C1 segment of cervical spinal cord (tissue), 14 donors: ENCODE data around the gene CALCA.
"Not testable (repeated sequence)": the region's sequence is repeated elsewhere in the genome, so short reads cannot be mapped to it uniquely, and the experiment has no call there.

Source experiments
- DNase-seq, 14 donors: peaks; one replicate each; lab custom pipeline; 2025; lab: John Stamatoyannopoulos, UW

CALCA gene

GRCh38 chr11:14971865-14972580 lies at the start of gene CALCA:
Gene CALCA, minus strand, starts transcription at chr11:14972351. Its CDS starts 1,159 bp downstream, at chr11:14971192.
- DNase-seq = no peak

- no peak for DNase-seq
Measured at GRCh38 chr11:15016200-15016599, 44.0 kb upstream of the CALCA start.

- DNase-seq = no peak
Measured at GRCh38 chr11:15011776-15012345, 39.7 kb upstream of the CALCA start.

GRCh38 chr11:15010865-15011264 lies 38.7 kb upstream of the CALCA start:
- no peak for DNase-seq

GRCh38 chr11:15006139-15006759 lies 34.1 kb upstream of the CALCA start:
- no peak for DNase-seq

- DNase-seq = not testable (repeated sequence)
Measured at GRCh38 chr11:14988133-14988532, 16.0 kb upstream of the CALCA start.

- DNase-seq = no peak
Measured at GRCh38 chr11:14981507-14981906, 9.4 kb upstream of the CALCA start.

GRCh38 chr11:14980854-14981253 lies 8.7 kb upstream of the CALCA start:
- DNase-seq = no peak

GRCh38 chr11:14977101-14977880 lies 5.1 kb upstream of the CALCA start:
- no peak for DNase-seq

- DNase-seq = no peak
Measured at GRCh38 chr11:14975252-14975587, 3.1 kb upstream of the CALCA start.

- DNase-seq = peak in 1 of 14 donors; percentile 11
Measured at GRCh38 chr11:14974515-14975251, 2.5 kb upstream of the CALCA start.

GRCh38 chr11:14973621-14974514 lies 1.7 kb upstream of the CALCA start:
- DNase-seq = no peak

- no peak for DNase-seq
Measured at GRCh38 chr11:14972581-14973495, 687 bp upstream of the CALCA start.

- peak in 1 of 14 donors; percentile 11 for DNase-seq
Measured at GRCh38 chr11:14969901-14970323, 2.2 kb downstream of the CALCA start.

- DNase-seq = no peak
Measured at GRCh38 chr11:14967581-14968243, 4.4 kb downstream of the CALCA start.

- DNase-seq = no peak
Measured at GRCh38 chr11:14956111-14956510, 16.0 kb downstream of the CALCA start.

- no peak for DNase-seq
Measured at GRCh38 chr11:14954581-14954980, 17.6 kb downstream of the CALCA start.

GRCh38 chr11:14953904-14954303 lies 18.2 kb downstream of the CALCA start:
- DNase-seq = no peak
